GM18517 (cell line): Measurements from ENCODE around the gene M1AP.

Experiments used
- ATAC-seq: cut with Tn5 transposase; IDR thresholded peaks from one replicate; pipeline ENCODE4 v1.9.1; 2021; ENCODE audit warnings: mild to moderate bottlenecking, moderate library complexity; ENCODE audit not compliant: unreplicated experiment

The M1AP gene

GRCh38 chr2:74507926-74508520 is 140.1 kb downstream of the M1AP start:
- ATAC-seq = no peak
